GM12873 (cell line): Measurements from ENCODE around the gene ACBD6.

Experiments used
- TF ChIP-seq, protein P1 (sequence below): IDR thresholded peaks from 2 replicates; pipeline ENCODE4 v1.5.1; 2012; ENCODE audit warnings: low read depth, mild to moderate bottlenecking, moderate library complexity, low read length, control low read depth; ENCODE audit not compliant: insufficient read depth; ENCODE audit errors: missing control alignments

The ACBD6 gene

DNA sequence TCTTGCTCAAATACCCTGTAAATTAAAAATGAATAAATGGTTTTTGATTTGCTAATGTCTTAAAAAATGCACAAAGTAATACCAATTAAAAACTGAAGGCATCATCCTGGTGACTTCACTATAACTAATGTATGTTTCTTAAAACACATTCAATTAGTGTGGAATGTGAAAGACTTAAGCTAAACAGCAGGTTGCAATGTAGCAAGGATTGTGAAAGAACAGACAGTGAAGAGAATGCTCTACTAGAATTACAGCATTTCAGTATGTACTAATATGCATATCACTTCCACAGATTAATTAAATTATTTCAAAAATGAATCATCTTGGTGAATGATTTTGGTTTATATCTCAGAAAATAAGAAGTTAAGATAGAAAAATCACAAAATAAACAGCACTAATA lies 216.0 kb downstream of the ACBD6 start:
- TF ChIP-seq, protein P1, sequence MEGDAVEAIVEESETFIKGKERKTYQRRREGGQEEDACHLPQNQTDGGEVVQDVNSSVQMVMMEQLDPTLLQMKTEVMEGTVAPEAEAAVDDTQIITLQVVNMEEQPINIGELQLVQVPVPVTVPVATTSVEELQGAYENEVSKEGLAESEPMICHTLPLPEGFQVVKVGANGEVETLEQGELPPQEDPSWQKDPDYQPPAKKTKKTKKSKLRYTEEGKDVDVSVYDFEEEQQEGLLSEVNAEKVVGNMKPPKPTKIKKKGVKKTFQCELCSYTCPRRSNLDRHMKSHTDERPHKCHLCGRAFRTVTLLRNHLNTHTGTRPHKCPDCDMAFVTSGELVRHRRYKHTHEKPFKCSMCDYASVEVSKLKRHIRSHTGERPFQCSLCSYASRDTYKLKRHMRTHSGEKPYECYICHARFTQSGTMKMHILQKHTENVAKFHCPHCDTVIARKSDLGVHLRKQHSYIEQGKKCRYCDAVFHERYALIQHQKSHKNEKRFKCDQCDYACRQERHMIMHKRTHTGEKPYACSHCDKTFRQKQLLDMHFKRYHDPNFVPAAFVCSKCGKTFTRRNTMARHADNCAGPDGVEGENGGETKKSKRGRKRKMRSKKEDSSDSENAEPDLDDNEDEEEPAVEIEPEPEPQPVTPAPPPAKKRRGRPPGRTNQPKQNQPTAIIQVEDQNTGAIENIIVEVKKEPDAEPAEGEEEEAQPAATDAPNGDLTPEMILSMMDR = no peak

DNA sequence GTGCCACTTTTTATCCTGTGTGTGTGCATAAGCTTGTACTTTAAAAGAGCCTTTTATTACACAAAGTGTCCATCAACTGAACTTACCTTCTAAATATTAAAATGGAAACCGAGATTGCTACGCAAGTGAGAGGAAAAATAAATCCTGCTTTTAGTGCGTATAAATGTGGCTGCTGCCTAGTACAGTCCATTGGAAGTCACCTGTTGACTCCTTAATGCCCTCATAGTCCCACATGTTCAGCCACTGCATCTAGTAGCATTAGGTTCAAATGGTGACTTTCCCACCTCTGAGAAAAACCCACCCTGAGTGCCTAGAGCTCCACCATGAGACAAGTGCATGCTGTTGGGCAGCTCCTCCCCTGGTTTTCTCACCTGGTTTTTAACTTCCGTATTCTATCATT lies 219.3 kb downstream of the ACBD6 start:
- TF ChIP-seq, protein P1 = no peak

DNA sequence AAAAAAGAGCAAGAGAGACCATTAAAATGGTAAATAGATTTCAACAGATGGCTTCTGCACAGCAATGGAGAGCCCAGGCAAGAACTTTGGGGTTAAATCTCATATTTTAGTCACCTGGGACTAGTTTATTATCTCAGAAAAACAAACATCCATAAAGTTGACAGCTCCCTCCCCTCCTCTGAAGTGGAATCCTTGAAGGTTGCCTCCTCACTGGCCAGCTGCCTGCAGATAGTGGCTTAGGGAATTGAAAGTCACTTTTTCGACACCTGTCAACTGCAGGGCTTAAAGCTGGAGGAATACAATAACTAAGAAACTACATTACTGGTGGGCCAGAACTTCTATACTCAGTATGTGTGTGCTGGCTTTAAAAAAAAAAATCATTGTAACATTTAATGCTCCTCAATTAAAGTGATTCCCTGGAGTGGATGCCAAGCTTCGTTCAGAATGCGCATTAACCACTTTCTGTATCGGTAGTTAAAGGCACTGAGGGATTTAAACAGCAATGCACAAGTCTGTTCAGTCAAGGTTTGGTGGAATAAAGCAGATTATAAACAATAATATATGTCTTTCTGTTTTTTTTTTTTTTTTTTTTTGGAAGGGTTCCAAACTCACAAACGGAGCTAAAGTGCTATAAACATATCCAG lies 219.9 kb downstream of the ACBD6 start:
- TF ChIP-seq, protein P1 = no peak

DNA sequence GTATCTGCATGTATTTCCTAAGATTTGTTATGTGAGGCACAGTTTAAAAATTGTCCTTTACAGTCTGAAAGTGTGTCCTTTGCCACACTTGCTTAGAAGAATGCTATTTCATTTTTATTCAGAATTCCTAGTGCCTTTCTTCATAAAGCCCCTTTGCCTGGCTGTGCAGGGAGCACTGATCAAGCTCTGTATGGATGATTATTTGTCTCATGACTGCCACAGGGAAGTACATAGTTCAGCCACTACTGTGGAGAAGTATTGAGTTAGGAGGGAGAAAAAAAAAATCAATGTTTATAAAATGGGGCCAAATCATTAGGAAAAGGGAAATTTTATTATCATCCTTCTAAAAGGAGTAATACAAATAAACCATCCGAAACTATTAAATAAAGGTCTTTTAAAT lies 220.9 kb downstream of the ACBD6 start:
- TF ChIP-seq, protein P1 = no peak

DNA sequence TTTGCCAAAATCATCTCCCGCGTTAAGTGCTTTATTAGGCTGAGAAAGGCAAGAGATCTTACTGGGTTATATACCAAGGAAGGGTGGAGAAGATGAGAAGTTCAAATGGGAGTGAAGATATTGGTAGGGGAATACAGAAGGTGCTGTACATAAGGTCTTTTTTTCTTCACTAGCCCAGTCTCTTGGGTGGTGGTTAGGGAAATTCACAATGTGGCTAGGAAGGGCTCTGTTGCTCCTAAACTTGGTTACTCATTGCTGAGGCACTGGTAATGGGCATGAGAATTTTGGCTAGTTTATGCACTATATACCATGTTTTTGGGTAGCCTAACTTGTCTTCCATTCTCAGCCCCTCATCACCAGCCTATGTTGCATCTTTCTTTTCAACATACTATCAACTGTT lies 221.8 kb downstream of the ACBD6 start:
- TF ChIP-seq, protein P1 = no peak

DNA sequence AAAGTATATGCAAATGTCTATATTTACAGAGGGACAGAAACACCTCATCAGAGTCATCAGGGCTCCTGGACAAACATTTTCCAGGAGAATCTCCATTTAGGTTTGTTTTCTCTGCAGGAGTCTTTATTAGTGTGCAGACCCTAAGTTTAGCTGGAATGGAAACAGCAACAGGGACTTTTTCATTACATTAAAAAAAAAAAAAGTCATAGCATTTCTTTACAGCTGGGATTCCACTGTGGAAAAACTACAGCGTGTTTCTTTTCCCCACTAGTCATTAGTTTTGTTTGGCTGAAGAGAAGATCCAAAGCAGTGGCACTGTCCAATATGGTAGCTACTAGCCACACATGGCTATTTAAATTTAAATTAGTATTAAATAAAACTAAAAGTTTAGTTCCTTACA lies 222.7 kb downstream of the ACBD6 start:
- TF ChIP-seq, protein P1 = no peak

DNA sequence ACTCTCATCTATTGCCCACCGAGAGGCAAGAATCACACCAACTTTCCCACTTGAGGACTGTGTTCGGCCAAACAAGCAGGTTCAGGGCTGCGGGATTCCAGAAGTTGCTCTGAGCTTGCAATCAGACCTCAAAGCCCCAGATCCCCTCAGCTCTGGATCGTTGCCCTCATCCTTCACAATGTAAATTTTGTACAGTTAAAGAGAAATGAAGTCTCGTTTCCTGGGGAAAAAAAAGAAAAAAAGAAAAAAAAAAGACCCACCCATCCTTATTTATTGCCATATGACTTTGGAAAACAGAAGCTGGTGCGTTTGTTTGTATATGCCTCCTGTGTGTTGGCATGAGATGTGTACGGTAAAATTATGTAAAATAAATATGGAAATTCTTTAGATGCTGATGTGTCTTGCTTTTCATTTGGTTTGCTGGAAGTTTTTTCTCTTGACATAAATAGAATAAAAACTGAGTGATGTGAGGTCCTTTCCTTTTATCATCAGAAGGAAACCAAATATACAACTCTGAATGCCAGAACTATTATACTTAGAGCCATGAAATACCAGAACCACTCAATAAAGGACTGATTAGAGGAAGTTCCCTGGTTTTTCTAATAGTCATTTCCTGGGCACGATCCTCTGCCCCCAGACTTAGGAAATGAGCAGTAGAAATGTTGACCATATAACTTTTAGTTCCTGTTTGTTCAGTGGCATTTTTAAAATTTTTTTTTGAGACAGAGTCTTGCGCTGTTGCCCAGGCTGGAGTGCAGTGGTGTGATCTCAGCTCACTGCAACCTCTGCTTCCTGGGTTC lies 223.6 kb downstream of the ACBD6 start:
- TF ChIP-seq, protein P1 = no peak
